Left forelimb (tissue), 1 donor: ENCODE results near the gene OR1F1.
A peak's percentile ranks its signal among the peaks of the same experiment; 100 is the strongest.
"Not testable (repeated sequence)": the region's sequence is repeated elsewhere in the genome, so short reads cannot be mapped to it uniquely, and the experiment has no call there.

Experiments
- DNase-seq: peaks from one replicate; pipeline ENCODE4 v3.0.0-alpha.2; 2018; ENCODE audit warnings: low spot score

Gene OR1F1

DNA sequence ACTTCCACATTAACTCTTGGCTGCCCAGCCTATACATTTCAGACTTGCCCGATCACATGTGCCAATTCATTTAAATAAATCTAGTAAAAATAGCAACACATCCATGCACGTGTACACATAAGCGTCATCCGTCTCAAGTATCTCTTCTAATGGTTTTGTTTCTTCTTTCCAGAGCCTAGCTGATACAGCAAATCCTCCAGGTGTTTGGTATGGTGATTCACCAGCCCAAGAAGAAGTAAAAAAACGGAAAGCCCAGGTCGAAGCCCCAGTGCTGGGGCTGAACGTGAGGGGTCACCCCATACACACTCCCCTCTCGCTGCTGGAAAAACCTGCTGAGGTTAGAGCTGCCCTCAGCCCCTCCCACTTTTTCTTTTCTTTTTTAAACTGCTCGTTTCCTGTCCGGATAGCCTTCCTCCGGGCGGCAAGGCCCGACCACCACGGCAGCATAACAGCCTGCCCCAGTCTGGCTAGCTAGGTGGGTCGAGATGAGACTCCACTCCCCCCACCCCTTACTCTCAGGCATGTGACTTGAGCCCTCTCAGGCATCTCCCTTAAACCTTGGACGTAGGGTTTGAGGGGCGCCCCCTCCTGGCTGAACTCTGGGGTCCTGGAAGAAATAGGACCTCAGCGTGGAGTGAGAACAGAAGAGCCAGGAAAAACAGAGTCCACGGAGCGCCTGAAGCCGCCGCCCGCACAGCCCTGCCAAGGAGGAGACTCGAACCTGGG is 13.9 kb upstream of the OR1F1 start:
- DNase-seq, result no peak

- DNase-seq, result no peak
These were observed 13.3 kb upstream of the OR1F1 start for GRCh38 chr16:3174618-3175148.

DNA sequence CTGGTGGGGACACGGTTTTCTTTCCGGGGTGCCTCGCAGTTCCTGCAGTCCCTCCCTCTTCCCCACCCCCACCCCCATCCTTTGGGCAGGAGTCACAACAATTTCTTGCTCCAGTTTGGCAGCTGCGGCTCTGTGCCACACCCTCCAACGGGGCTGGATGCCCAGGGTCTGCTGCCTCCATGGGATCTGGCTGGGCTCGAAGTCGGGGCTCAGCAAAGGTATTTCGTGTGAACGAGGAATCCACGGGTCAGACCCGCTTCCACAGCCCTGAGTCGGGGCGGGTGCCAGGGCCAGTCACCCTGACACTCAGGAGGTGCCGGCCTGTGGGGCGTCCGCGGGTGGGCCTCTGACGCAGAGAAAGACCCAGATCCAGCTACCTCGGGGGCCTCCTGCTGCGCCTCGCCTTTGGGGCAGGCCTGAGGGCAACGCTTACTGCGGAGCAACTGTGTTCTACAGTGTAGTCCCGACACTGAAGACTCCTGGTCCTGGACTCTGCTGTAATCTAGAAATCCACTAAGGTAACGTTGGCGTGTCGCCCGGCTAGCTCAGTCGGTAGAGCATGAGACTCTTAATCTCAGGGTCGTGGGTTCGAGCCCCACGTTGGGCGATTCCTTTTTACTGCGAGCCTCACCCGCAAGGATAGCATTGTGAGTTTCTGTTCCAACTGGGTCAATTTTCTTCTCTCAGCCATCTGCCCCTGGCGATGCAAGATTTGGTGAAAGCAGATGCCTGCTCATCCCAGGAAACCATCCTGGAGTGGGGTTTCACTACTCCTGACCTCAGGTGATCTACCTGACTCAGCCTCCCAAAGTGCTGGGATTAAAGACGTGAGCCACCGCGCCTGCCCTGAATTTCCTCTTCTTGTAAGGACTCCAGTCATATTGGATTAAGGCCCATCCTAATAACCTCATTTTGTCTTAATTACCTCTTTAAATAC is 12.6 kb upstream of the OR1F1 start:
- DNase-seq, result no peak

DNA sequence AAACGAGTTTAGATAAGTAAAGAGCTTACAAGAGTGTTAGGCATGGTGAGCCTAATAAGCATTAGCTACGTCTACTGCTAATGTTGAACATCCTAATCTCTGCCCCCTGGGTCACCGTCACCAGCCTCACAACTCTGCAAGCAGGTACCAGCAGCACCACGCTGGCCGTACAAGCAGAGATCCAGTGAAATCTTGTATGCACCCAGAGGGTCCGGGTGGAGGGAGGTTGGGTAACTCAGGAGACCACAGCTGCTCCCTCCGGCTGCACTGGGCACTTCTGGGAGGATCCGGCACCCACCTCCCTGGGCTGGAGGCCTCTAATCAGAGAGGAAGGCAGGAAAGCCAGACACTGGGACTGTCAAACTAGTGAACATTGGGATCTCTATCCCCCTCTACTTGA is 8.4 kb upstream of the OR1F1 start:
- DNase-seq, result no peak

DNA sequence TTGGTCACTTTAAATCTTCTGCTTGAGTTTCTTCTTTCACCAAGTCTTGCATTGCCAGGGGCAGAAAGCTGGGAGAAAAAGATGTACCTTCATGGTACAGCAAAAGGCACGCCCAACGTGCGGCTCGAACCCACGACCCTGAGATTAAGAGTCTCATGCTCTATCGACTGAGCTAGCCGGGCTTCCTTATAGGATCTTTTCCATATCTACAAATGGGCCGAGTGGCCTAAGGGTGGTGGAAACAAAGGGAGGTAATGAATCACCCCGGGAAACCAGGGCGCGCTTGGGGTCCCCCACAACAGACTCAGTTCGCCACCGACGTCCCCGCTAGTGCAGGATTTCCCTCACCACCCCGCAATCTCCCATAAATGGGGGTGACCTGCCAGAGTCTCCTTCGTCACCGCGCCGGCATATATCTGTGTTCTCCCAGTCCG is 7.5 kb upstream of the OR1F1 start:
- DNase-seq, result no peak

DNA sequence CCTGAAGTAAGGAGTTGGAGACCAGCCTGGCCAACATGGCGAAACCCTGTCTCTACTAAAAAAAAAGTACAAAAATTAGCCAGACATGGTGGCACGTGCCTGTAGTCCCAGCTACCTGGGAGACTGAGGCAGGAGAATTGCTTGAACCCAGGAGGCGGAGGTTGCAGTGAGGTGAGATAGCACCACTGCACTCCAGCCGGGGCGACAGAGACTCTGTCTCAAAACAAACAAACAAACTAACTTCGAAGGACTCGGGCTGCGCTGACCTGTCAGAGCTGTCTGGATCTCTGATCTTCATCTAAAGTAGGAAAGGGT is 5.8 kb upstream of the OR1F1 start:
- not testable (repeated sequence) for DNase-seq

DNA sequence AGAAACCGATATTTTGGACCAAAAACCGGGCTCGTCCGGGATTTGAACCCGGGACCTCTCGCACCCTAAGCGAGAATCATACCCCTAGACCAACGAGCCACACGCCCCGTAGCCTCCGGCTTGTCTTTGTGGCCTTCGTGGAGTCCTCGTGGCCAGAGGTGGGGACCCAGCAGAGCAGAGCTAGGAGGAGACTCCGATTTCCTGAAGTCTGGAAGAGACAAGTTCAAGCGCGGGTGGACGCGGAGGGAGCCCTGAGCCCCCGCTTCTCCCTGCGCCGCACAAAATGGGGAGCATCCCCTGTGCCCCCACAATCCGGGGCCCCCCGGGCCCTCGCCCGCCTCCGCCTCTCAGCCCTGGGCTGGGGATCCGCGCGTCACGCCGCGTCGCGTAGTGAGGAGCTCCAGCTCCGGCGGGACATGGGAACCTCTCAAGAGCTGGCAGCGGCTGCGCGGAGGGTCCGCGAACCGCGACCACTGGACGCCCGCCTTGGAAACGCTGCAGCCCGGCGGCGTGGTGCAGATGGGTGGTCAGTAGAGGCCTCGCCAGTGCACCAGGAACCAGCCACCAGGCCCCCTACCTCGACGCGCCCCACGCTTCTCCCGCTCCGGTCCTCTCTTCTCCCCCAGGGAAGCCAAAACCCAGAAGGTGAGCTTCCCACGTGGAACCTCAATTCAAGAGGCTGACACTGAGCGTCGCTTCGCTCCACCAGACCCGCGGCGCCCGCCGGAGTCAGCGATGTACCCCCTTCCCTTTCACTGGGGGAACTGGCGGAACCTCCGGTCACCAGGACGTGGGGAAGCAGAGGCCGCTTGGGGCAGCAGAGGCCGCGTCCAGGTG is 5.2 kb upstream of the OR1F1 start:
- no peak for DNase-seq

GRCh38 chr16:3183445-3184139 is 4.4 kb upstream of the OR1F1 start:
- DNase-seq, result no peak

DNA sequence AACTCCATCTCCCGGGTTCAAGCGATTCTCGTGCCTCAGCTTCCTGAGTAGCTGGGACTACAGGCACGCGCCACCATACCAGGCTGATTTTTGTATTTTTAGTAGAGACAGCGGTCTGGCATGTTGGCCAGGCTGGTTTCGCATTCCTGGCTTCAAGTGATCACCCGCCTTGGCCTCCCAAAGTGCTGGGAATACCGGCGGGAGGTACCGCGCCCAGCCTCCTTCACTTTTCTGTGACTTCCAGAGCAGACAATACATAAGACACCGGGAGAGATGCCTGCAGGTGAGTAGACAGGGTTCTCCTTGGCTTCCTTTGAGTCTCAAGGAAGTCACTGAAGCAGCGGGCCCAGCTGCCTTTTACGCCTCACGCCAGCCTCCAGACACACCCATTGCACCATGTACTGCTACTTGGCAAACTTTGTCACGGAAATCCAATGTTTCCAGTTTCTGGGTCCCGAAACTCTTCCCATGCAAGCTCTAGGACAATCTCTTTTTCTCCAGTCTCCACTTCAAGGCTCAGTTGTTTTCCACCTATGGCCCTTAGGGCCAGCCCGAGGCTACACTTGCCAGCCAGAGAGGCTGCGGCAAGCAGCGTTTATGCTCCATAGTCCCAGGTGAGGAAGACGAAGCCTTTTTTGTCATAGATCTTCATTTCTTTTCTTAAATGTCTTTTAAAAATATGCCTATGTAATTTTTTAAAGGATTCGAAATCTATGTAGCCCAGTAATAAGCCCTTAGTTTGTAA is 886 bp upstream of the OR1F1 start:
- no peak for DNase-seq

GRCh38 chr16:3188675-3188924 is 596 bp downstream of the OR1F1 start:
- no peak for DNase-seq

DNA sequence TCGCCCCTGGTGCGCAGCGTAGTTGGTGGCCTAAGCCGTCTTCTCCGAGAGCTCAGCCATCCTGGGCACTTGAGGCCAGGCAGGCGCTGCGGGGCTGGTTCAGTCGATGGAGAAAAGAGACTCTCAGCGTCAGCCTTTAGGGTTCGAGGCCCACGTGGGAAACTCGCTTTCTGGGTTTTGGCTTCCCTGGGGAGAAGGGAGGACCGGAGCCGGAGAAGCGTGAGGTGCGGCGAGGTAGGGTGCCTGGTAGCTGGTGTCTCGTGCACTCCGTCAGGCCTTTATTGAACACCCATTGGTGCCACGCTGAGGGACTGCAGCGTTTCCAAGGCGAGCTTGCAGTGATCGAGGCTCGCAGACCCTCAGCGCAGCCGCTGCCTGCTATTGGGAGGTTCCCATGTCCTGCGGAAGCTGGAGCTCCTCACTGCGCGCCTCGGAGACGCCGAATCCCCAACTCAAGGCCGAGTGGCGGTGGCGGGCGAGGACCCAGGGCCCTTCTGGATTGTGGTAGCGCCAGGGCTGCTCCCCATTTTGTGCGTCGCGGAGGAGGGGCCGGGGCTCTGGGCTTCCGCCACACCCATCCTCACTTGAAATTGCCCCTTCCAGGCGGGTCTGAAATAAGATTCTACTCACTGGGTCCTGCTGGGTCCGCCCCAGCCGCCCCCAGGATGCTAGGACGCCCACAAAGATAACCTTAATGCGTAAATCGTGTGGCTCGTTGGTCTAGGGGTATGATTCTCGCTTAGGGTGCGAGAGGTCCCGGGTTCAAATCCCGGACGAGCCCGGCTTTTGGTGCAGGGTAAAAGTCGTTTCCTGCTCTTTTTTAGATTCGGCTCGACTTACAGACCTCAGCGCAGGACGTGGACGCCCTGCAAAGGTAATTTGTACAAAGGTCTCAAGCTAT is 1.2 kb downstream of the OR1F1 start:
- peak; percentile 71 for DNase-seq

DNA sequence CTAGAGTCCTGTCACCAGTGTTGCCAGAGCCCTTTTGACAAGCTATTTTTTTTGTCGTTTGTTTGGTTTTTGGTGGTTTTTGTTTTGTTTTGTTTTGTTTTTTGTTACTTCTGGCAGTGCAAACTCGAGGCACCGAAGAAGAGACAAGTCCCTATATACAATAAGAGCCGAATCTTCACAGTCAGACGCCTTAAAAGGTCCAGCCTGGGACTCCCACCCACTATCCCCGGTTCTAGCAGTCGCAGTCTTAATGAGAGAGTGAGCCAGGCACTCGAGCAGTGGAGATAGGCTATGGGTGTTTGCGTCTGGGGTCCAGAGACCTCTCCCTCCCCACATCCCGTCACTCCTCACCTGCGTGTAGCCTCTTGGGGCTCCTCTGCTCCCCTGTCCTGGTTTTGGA is 1.9 kb downstream of the OR1F1 start:
- no peak for DNase-seq

- DNase-seq, result no peak
These were observed 2.9 kb downstream of the OR1F1 start for GRCh38 chr16:3190949-3191353.

DNA sequence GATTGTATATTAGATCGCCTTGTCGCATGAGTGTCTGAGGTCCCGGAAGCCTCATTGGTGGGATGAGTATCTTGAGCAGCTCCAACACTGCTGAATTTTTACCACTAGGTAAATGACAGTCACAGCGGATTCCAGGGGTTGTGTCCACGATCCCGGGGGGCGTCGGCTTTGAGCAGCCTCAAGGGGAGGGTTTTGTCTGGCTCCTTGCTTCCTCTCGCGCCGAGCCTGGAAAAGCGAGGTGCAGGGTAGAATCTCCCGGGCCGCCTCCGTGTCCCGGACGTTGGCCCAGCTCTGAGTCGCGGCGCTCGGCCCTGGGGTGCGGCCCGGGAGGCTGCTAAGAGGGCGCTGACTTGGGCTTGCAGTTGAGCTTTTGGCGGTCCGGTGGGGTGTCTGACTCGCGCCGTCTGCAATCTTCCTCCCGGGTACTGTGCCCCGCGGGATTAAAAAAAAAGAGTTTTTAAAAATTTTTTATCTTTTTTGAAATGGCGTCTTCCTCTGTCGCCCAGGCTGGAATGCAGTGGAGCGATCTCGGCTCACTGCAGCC is 4.5 kb downstream of the OR1F1 start:
- DNase-seq, result no peak

DNA sequence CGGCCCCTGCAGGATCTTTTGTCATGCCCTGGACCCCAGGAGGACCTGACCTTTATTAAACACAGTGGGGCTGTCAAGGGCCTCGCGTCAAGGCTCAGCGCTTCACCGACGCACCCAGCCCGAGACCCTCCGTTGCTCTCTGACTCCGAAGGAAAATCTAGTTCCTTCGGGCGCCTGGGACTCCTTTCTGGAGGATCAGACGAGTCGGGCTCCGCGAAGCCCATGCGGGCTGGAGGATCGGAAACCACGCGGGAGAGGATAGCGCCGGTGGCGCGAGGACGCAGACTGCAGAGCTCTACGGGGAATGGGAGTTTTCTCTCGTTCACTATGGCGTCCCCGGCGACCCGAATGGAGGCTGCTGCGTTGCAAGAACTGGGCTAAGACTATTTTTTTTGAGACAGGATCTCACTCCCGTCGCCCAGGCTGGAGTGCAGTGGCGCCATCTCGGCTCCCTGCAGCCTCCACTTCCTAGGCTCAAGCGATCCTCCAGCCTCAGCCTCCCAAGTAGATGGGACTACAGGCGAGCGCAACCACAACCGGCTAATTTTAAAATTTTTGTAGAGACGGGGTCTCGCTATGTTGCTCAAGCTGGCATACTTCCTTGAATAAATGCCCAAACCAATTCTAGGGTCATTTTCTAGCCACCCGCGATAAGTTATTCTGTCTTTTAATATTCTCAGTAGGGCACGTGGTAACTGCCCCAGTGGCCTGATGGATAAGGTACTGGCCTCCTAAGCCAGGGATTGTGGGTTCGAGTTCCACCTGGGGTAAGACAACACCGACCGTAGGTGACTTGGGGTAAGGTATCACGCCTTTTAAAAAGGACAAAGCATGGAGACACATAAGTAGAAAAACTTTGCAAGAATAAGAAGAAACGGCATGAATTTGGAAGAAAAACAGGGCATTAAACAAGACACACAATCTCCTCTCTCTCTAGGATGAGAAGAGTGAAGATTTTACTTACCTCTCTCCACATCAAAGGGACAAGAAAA is 5.5 kb downstream of the OR1F1 start:
- no peak for DNase-seq

GRCh38 chr16:3194792-3195191 is 6.8 kb downstream of the OR1F1 start:
- DNase-seq, result no peak

DNA sequence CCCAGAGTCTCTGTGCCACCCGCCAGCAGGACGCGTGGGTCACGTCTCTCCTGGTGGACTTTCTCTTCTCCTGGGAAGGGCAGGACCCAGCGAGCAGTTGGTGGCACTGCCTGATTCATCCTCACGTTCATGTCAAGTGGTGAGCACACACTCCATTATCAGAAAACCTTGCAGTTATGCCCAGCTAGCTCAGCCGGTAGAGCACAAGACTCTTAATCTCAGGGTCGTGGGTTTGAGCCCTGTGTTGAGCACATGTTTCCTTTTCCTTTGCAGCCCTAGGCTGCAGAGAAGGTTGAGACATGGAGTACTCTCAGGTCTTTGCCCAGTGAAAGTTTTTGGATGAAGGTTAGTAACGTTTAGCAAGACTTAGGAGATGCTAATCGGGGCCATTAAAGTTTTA is 8.0 kb downstream of the OR1F1 start:
- DNase-seq, result no peak

- DNase-seq, result not testable (repeated sequence)
These were observed 9.8 kb downstream of the OR1F1 start for GRCh38 chr16:3197694-3198333.
